ENCODE data around the gene SLC13A2.

Gene SLC13A2

GRCh38 chr17:28494445-28495188 lies 21.2 kb downstream of the SLC13A2 start:
- peak; percentile 93 for DNase-seq

GRCh38 chr17:28495635-28496034 lies 22.2 kb downstream of the SLC13A2 start:
- no peak for DNase-seq

GRCh38 chr17:28497931-28498330 lies 24.5 kb downstream of the SLC13A2 start:
- DNase-seq, result no peak

GRCh38 chr17:28498652-28499363 lies 25.4 kb downstream of the SLC13A2 start:
- DNase-seq, result no peak

GRCh38 chr17:28499364-28499664 lies 25.9 kb downstream of the SLC13A2 start:
- no peak for DNase-seq

- no peak for DNase-seq
These were observed 26.4 kb downstream of the SLC13A2 start for GRCh38 chr17:28499684-28500357.

GRCh38 chr17:28500712-28501379 lies 27.4 kb downstream of the SLC13A2 start:
- DNase-seq, result no peak

- DNase-seq, result no peak
These were observed 28.2 kb downstream of the SLC13A2 start for GRCh38 chr17:28501421-28502284.

GRCh38 chr17:28503420-28503819 lies 30.0 kb downstream of the SLC13A2 start:
- DNase-seq, result no peak

- no peak for DNase-seq
These were observed 32.7 kb downstream of the SLC13A2 start, which contains the start of gene FOXN1 for GRCh38 chr17:28505986-28506665. FOXN1 (plus strand) TSS chr17:28506348; CDS start chr17:28523970, 17,622 bp downstream.

GRCh38 chr17:28506763-28507487 lies 33.5 kb downstream of the SLC13A2 start:
- DNase-seq, result no peak

- no peak for DNase-seq
These were observed 34.2 kb downstream of the SLC13A2 start for GRCh38 chr17:28507567-28508203.

GRCh38 chr17:28508211-28508724 lies 34.8 kb downstream of the SLC13A2 start:
- no peak for DNase-seq

GRCh38 chr17:28509789-28510188 lies 36.3 kb downstream of the SLC13A2 start:
- DNase-seq, result no peak

GRCh38 chr17:28511858-28512461 lies 38.5 kb downstream of the SLC13A2 start:
- no peak for DNase-seq

GRCh38 chr17:28513476-28513875 lies 40.0 kb downstream of the SLC13A2 start:
- DNase-seq, result no peak

GRCh38 chr17:28514561-28515002 lies 41.1 kb downstream of the SLC13A2 start:
- DNase-seq, result no peak

GRCh38 chr17:28515518-28515917 lies 42.1 kb downstream of the SLC13A2 start:
- no peak for DNase-seq

- no peak for DNase-seq
These were observed 44.7 kb downstream of the SLC13A2 start for GRCh38 chr17:28518132-28518531.

GRCh38 chr17:28518578-28518977 lies 45.1 kb downstream of the SLC13A2 start:
- no peak for DNase-seq
